GM10266 (cell line): Measurements from ENCODE around the gene TIGD1.

Experiments used
- DNase-seq: peaks from one replicate; pipeline ENCODE4 v3.0.0; 2012; ENCODE audit errors: extremely low spot score
- CTCF ChIP-seq: IDR thresholded peaks from 2 replicates; pipeline ENCODE4 v1.5.1; 2012; ENCODE audit warnings: mild to moderate bottlenecking, low read depth; ENCODE audit not compliant: control insufficient read depth, insufficient read depth; ENCODE audit errors: missing control alignments

The TIGD1 gene

GRCh38 chr2:232543491-232543890 is 6.9 kb downstream of the TIGD1 start:
- TF ChIP-seq CTCF = no peak
- DNase-seq = no peak

DNA sequence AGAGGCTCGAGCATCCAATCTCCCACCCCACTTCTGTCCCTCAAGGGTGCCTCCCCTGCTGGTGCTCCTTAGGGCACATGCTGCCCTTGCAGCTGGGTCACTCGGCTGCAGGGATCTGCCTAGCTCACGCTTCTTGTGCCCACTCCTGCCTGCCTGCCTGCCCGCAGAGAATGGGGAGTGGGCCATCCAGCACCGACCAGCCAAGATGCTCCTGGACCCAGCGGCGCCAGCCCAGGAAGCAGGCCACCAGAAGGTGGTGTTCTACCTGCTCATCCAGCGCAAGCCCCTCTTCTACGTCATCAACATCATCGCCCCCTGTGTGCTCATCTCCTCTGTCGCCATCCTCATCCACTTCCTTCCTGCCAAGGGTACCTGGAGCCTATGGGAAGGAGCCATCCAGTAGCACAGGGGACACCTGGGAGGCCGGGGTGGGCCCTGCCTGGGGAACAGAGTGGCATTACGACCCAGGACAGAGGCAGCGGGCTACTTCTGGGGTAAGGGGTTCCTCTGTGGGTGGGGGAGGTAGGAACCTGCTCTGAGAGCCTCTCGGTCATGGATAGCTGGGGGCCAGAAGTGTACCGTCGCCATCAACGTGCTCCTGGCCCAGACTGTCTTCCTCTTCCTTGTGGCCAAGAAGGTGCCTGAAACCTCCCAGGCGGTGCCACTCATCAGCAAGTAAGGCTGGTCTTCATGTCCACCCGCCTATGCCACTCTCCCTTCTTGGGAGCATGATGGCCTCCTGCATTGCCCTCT is 7.5 kb downstream of the TIGD1 start:
- DNase-seq = no peak
- no peak for TF ChIP-seq CTCF

DNA sequence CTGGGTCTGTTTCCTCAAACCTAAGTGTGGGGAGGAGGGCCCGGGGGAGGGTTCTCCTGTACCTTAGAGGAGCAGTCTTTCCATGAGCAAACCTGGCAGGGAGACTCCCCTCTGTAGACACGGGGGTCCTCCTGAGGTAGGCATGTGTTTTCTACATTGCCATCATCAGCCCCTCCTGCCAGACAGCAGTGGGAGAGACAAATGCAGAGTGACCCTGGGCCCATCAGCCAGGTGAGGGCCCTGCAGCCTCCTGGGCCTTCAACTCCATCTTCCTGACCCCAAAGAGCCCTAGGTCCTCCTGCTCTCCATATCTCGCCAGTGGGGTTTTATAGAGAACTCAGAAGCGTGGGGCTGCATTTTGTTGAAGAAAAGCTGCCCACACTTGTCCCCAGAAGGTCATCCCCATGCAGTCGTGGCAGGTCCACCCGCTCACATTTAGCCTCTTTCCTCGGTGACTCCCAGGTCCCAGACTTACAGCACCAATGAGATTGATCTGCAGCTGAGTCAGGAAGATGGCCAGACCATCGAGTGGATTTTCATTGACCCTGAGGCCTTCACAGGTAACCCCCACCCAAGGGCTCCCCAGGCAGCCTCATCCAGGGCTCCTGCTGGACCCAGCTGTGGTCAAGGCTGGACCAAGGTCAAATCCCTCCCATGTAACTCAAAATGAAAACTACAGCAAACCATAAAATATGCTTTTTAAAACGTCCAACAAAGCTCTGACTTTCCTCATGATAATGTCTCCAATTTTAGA is 8.2 kb downstream of the TIGD1 start:
- no peak for TF ChIP-seq CTCF
- no peak for DNase-seq

DNA sequence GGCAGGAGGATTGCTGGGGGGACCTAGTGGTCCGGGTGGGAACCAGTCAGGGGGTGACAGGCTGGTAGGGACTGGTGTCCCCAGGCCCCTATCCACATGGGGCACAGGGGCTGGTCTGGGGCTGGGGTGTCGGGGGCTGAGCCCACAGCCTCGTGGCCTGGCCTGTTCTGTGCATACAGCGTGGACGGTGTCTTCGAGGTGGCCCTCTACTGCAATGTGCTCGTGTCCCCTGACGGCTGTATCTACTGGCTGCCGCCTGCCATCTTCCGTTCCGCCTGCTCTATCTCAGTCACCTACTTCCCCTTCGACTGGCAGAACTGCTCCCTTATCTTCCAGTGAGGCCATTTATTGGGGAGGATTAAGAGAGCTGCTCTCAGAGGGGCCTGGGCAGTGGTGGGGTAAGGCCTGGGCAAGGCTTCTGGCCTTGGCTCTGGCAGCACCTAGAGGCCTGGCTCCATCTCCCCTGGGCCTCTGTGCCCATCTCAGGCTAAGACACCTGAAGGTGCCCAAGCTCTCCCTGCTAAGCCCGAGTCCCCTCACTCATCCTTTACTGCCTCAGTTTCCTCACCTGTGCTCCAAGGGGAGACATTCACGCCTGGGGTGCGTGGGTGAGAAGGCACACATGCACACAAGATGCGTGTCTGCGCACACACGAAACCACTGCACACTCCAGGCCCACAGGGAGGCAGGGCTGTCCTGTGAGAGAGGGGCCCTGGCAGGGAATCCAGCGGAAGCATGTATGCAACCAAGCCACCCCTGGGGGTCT is 9.0 kb downstream of the TIGD1 start:
- no peak for TF ChIP-seq CTCF

GRCh38 chr2:232540441-232541041 is 9.8 kb downstream of the TIGD1 start:
- no peak for TF ChIP-seq CTCF
- DNase-seq = no peak

More for the DNA sequence above, 9.0 kb downstream of the TIGD1 start:
- DNase-seq = no peak

DNA sequence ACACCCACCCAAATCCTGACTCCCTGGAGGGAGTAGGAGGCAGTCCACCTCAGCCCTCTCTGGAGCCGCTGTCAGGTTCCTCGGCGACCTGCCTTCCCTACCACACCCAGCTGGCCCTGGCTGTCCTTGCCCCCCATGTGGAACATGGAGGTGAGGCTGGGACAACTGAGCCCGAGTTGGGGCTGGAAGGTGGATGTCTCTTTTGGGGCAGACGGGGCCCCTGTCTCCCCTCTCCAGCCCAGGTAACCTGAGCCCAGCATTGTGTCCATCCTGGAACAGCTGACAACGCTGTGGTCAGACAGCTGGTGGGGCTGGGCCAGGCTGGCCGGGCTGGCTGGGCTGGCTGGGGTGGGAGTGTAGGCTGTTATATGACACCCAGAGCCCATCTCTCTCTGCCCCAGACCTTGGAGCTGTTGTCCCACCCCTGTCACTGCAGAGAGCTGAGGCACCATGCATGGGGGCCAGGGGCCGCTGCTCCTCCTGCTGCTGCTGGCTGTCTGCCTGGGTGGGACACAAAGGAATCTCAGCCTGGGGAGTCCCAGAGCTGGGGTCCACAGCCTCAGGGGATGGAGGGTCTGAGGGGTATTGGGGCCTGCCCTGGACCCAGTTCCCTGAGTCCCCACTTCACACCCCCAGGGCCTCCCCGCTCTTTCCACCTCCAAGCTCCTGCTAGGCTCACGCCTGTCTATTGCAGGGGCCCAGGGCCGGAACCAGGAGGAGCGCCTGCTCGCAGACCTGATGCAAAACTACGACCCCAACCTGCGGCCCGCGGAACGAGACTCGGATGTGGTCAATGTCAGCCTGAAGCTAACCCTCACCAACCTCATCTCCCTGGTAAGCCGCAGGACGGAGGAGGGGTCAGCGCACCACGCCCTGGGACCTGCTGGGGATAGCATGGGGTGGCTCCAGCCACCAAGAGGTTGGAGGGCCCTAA is 10.8 kb downstream of the TIGD1 start, which contains the start of gene CHRNG:
Gene CHRNG, plus strand, starts transcription at position 395 of the 934 bp plus-strand sequence. Its CDS starts 56 bp downstream, at position 451.
- no peak for DNase-seq
- no peak for TF ChIP-seq CTCF
